Peyer's patch (tissue), 4 donors: ENCODE data around the gene ARHGAP23. TPM values are rescaled to one million over a fixed set of nuclear protein-coding genes. Genes with fewer than 3 reads are reported as not detected.

Experiments used
- DNase-seq, 3 donors: peaks; one replicate each; pipeline ENCODE4 v3.0.0-alpha.2; 2017 to 2019
- H3K27ac ChIP-seq, 4 donors: fragments of 200-600 bp; sonication (generic); one replicate each; pipeline ENCODE4 v1.5.1; 2016 to 2019
- H3K27me3 ChIP-seq, 2 donors: fragments of 200-600 bp; sonication (generic); one replicate each; pipeline ENCODE4 v1.5.1; 2019
- H3K36me3 ChIP-seq, 3 donors: fragments of 200-600 bp; sonication (generic); one replicate each; pipeline ENCODE4 v1.5.1; 2016 to 2019
- H3K4me1 ChIP-seq, 4 donors: fragments of 200-600 bp; sonication (generic); one replicate each; pipeline ENCODE4 v1.5.1; 2016 to 2019
- H3K4me3 ChIP-seq, 4 donors: fragments of 200-600 bp; sonication (generic); 1 replicate in 3 of 4; 2 replicates in 1 of 4; pipeline ENCODE4 v1.5.1; 2016 to 2019; ENCODE audit warnings: mild to moderate bottlenecking in 1 of 4
- H3K9me3 ChIP-seq, 4 donors: fragments of 200-600 bp; sonication (generic); one replicate each; pipeline ENCODE4 v1.5.1; 2016 to 2019; ENCODE audit warnings: mild to moderate bottlenecking in 1 of 4
- POLR2A ChIP-seq, 2 donors: fragments of 450-650 bp; IDR thresholded peaks; one replicate each; pipeline ENCODE4 v1.5.1; 2017; ENCODE audit warnings: antibody characterized with exemption in 2 of 2, mild to moderate bottlenecking in 2 of 2, moderate library complexity in 2 of 2
- total RNA-seq, 4 donors: library from RNA; depleted of rRNA; stranded (reverse); fragments of >200 nt; gene quantifications; one replicate each; pipeline ENCODE4 v1.1.0, GENCODE V29; 2016
- TF ChIP-seq, protein P1 (sequence below), 6 experiments: fragments of 450-650 bp in 4 of 6; fragments of 200-600 bp in 2 of 6; sonication (generic) in 1 of 6; IDR thresholded peaks; one replicate each; pipeline ENCODE4 v1.5.1; 2017 to 2019; ENCODE audit warnings: antibody characterized with exemption in 6 of 6, mild to moderate bottlenecking in 3 of 6, moderate library complexity in 1 of 6

ARHGAP23 gene
- total RNA-seq, 4 donors from 2014 or later, result 0.88 to 36.3 (median 8.9) TPM

- DNase-seq, result no peak
- peaks cover 0 to 16% (median 10%) of the 10 kb centered on the region in 4 donors for H3K4me1 ChIP-seq
- no peak overlapping the region for H3K4me3 ChIP-seq
- peaks cover 0 to 5% of the 10 kb centered on the region in 2 donors for H3K27me3 ChIP-seq
- TF ChIP-seq POLR2A (IDR thresholded peaks at IDR 0.05), result no peak
- TF ChIP-seq, protein P1, sequence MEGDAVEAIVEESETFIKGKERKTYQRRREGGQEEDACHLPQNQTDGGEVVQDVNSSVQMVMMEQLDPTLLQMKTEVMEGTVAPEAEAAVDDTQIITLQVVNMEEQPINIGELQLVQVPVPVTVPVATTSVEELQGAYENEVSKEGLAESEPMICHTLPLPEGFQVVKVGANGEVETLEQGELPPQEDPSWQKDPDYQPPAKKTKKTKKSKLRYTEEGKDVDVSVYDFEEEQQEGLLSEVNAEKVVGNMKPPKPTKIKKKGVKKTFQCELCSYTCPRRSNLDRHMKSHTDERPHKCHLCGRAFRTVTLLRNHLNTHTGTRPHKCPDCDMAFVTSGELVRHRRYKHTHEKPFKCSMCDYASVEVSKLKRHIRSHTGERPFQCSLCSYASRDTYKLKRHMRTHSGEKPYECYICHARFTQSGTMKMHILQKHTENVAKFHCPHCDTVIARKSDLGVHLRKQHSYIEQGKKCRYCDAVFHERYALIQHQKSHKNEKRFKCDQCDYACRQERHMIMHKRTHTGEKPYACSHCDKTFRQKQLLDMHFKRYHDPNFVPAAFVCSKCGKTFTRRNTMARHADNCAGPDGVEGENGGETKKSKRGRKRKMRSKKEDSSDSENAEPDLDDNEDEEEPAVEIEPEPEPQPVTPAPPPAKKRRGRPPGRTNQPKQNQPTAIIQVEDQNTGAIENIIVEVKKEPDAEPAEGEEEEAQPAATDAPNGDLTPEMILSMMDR (IDR thresholded peaks at IDR 0.05), result no peak
- no peaks in the 10 kb centered on the region for H3K36me3 ChIP-seq
- no peaks in the 10 kb centered on the region for H3K9me3 ChIP-seq
- peak overlapping the region in 2 of 4 donors; percentile 49 to 50 for H3K27ac ChIP-seq
Measured at GRCh38 chr17:38424297-38424972, 3.8 kb upstream of the ARHGAP23 start.

GRCh38 chr17:38425031-38425430, 3.2 kb upstream of the ARHGAP23 start:
- Histone ChIP-seq H3K4me1 (peaks cover 0 to 15% (median 10%) of the 10 kb centered on the region in 4 donors), H3K27ac (peak overlapping the region in 2 of 4 donors; percentile 49 to 50)

DNA sequence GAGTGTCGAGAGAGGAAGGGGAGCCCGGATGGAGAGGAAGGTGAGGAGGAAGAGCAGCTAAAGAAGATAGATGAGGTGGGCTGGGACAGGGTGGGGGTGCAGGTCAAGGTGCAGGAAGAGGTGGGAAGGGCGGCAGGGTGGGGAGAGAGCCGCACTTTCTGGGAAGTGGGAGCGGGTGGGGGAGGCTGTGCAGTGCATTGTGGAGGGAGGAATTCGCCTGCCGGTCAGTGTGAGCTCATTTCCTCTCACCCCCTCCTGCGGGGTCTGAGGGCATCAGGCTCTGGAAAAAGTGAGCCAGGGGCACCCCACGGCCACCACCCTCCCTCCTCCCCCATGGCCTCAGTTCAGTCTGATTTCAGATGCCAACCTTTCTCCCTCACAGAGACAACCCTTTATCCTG, 2.5 kb upstream of the ARHGAP23 start:
- DNase-seq, result no peak
- H3K4me3 ChIP-seq, result no peak overlapping the region
- H3K27me3 ChIP-seq, result no peaks in the 10 kb centered on the region
- peak overlapping the region in 2 of 4 donors; percentile 49 to 50 for H3K27ac ChIP-seq
- no peaks in the 10 kb centered on the region for H3K36me3 ChIP-seq
- peaks cover 0 to 15% (median 10%) of the 10 kb centered on the region in 4 donors for H3K4me1 ChIP-seq
- no peaks in the 10 kb centered on the region for H3K9me3 ChIP-seq
- TF ChIP-seq, protein P1 (IDR thresholded peaks at IDR 0.05), result no peak
- no peak for TF ChIP-seq POLR2A (IDR thresholded peaks at IDR 0.05)

More at GRCh38 chr17:38425031-38425430, 3.2 kb upstream of the ARHGAP23 start:
- no peaks in the 10 kb centered on the region for H3K27me3 ChIP-seq
- no peak overlapping the region for H3K4me3 ChIP-seq
- TF ChIP-seq POLR2A (IDR thresholded peaks at IDR 0.05), result no peak
- no peaks in the 10 kb centered on the region for H3K9me3 ChIP-seq
- no peak for DNase-seq
- H3K36me3 ChIP-seq, result no peaks in the 10 kb centered on the region

DNA sequence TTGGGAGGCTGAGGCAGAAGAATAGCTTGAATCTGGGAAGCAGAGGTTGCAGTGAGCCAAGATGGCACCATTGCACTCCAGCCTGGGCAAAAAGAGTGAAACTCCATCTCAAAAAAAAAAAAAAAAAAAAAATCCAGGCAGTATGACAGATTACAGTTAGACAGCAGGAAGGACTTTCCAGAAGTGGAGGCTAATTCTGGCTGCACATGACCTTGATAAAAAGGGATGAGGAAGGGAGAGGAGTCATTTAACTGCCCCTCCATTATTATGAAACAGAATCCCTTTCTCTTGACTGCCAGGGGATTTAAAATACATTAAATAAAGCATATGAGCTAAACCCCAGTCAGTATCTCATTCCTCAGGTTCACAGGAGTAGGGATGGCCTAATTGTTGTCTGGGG, 1.8 kb upstream of the ARHGAP23 start:
- no peaks in the 10 kb centered on the region for H3K27me3 ChIP-seq
- H3K4me3 ChIP-seq, result no peak overlapping the region
- peaks cover 0 to 15% (median 10%) of the 10 kb centered on the region in 4 donors for H3K4me1 ChIP-seq
- no peak for DNase-seq
- TF ChIP-seq, protein P1 (IDR thresholded peaks at IDR 0.05), result no peak
- no peak for TF ChIP-seq POLR2A (IDR thresholded peaks at IDR 0.05)
- no peaks in the 10 kb centered on the region for H3K36me3 ChIP-seq
- peak overlapping the region in 2 of 4 donors; percentile 8 to 79 for H3K27ac ChIP-seq
- H3K9me3 ChIP-seq, result no peaks in the 10 kb centered on the region

DNA sequence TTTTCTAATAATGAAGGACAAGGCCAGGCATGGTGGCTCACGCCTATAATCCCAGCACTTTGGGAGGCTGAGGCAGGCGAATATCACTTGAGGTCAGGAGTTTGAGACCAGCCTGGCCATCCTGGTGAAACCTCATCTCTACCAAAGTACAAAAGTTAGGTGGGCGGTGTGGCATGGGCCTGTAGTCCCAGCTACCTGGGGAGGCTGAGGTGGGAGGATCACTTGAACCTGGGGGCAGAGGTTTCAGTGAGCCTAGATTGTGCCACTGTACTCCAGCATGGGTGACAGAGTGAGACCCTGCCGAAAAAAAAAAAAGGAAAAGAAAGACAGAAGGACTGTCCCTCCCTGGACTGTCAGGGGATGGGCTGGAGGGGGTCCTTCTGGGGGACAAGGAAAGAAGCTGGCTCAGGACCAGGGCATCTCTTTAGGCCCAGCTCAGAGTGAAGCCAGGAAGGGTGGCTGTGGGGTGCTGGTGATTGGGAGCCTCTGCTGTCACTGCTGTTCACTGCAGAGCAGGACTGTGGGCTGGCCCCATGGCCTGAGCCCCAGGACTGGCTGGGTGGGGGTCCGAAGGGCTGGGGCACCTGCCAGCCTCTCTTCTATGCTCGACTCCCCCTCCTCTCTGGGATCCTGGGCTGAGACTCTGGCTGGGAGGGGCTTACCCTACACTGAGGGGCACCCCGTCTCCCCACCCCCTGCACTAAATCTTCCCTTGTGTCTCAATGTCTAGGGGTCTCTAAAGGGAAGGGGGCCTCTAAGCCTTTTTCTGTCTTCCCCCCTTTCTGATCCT, 909 bp upstream of the ARHGAP23 start:
- no peaks in the 10 kb centered on the region for H3K9me3 ChIP-seq
- H3K27me3 ChIP-seq, result no peaks in the 10 kb centered on the region
- peak overlapping the region; percentile 63 to 78 (median 68) for H3K4me3 ChIP-seq
- TF ChIP-seq, protein P1 (IDR thresholded peaks at IDR 0.05), result no peak
- TF ChIP-seq POLR2A (IDR thresholded peaks at IDR 0.05), result no peak
- no peak for DNase-seq
- H3K4me1 ChIP-seq, result peaks cover 0 to 15% (median 10%) of the 10 kb centered on the region in 4 donors
- H3K36me3 ChIP-seq, result no peaks in the 10 kb centered on the region
- H3K27ac ChIP-seq, result peak overlapping the region; percentile 8 to 79 (median 51)
